HG03432 (cell line): ENCODE measurements around the gene PAK4.
"Not testable (repeated sequence)": the region's sequence is repeated elsewhere in the genome, so short reads cannot be mapped to it uniquely, and the experiment has no call there.

Experiments used
- ATAC-seq: cut with Tn5 transposase; IDR thresholded peaks from one replicate; pipeline ENCODE4 v1.9.1; 2021; ENCODE audit warnings: mild to moderate bottlenecking, moderate library complexity; ENCODE audit not compliant: unreplicated experiment

Gene PAK4

DNA sequence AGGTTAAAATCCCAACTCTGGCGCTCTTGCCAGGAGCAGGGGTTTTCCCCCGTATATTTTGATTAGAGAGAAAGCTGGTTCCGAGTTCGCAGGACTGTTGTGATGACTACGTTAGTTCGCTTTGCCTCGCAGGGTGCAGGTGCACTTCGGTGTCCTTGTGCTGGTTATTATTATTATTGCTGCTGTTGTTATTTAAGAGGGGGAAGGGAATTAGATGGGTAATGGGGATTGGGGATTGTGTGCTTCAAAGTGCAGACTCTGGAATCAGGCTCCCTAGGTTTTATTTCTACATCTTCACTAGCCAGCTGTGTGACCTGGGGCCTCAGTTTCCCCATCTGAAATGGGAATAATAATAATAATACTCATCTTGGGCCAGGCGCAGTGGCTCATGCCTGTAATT, 26.2 kb upstream of the PAK4 start:
- ATAC-seq = no peak

DNA sequence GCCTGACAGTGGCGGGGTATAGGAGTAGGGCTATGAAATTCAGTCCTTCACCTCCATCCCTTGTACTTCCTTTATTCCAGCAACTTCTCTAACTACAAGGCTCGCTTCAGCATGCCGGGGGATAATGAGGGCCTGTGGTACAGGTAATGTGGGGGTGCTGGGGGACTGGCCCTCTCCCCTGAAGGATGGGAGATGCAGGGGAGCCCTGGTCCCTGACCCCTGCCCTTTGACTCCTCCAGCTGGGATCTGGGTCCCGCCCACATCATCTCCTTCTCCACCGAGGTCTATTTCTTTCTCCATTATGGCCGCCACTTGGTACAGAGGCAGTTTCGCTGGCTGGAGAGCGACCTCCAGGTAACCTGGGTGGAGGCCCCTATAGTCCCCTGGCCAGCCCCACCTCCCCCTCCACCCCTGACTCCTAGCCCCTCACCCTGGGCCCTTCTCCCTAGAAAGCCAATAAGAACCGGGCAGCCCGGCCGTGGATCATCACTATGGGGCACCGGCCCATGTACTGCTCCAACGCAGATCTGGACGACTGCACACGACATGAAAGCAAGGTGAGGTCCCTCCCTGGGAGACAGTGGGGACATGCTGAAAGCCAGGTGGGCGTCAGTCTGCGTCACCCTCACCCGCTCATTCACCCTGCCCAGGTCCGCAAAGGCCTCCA, 25.0 kb upstream of the PAK4 start:
- ATAC-seq = no peak

DNA sequence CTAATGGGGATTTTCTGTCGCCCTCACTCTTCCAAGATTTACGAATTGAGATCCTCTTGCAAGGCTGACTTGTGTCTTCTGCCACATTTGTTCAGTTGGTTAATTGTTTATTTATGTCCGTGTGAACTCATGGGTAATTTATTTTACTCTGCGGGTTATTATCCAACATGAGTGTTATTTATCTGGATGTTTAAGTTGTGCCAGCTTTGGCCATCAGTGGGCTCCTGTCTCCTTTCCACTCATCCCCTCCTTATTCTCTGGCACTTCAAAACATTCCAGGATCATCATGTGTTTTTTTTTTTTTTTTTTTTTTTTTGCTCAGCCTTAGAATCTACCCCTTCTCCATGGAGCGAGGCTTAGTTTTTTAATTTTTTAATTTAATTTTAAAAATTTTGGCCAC, 22.4 kb upstream of the PAK4 start:
- ATAC-seq = no peak

DNA sequence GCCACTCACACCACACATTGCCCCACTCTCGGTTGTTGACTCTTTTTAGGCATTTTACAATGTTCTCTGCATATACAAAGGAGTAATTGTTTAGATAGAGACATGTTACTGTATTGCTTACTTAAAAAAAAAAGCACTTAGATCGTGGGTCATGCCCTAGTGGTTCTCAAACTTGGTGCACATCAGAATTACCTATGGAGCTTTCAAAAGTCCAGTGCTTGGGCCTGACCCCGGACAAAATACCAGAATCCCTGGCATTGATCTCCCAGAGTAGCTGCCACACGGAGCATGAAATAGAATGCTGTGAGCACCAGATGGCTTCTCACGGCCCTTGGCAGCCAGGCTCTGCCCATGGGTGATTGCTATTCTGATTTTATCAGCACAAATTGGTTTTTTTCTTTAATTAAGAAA, 21.4 kb upstream of the PAK4 start:
- ATAC-seq = no peak

DNA sequence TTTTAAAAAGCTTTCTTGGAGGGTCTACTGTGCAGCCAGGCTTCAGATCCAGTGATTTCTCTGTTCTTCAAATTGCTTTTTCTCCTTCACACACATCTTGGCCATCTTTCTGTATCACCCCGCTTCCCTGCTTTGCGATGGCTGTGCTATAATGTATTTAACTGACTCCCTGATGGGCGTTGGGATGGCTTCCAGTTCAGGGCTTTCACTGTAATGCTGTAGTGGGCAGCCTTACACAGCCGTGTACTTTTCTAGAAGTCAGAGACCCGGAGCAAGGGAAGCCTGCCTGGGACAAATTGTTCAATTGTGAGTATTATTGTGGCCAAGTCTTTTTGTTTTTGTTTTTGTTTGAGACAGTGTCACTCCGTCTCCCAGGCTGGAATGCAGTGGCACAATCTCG, 19.4 kb upstream of the PAK4 start:
- no peak for ATAC-seq

DNA sequence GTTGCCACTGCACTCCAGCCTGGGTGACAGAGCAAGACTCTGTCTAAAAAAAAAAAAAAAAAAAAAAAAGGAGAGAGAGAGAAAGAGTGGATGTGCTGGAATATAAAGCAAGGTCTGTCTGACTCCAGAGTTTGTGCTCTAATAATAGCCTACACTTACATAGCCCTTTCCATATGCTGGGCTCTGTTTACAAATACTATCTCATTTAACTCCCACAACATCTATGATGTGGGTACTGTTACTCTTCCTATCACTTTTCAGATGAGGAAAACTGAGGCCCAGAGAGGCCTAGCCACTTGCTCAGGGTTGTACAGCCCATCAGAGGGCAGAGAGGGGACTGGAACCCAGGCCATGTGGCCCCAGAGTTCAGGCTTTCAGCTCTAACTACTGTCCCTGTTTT, 15.9 kb upstream of the PAK4 start:
- no peak for ATAC-seq

DNA sequence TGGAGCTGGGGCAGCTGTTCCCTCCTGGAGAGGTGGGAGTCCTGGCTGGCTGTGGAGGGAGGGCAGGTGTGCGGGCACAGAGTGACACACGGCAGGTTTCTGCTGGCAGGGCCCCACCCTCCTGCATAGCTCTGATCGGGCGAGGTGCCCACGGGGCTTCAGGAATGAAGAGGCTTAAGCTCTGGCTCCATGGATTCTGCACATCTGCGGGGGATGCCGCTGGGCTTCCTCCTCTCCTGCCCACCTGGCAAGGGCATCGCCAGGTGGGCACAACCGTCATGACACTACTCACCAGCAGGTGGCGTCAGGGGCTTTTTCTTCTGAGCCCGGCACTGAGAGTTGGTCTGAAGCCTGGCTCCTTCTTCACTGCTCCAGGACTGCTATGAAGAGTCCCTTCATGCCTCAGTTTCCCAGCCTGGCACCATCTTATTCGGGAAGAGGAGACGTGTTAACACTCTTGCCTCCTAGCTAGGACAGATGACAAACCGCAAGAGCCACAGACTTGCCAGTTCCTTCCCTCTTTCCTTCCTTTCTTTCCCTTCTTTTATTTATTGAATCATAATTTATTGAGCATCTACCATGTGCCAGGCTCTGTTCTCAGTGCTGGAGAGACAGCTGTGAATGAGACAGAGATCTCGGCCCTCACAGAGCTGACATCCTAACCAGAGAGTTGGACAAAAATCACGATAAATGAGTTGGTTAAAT, 15.2 kb upstream of the PAK4 start:
- no peak for ATAC-seq

DNA sequence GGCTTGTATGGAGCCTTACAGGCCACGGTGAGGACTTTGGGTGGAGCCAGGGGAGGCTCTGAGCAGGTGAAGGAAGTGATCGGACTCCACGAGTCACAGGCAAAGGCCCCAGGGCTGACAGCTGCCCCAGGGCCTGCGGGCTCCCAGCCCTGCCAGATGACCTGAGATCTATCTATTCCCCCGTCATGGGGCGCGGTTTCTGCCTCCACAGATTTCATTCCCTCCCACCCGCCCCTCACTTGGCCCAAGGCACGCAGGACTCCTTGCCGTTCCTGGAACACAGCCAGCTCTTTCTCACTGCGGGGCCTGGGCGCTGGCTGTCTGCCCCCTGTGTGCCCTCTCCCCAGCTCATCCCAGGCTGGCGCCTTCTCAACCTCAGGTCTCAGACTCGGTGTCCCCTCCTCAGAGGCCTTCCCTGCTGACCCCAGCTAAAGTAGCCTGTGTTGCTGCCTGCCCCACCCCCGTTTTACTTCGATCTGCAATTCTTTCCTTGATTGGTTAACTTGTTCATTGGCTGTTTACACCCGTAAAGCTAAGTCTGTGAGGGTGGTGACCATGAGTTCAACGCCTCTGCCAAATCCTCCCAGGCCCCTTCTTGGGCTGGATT, 13.9 kb upstream of the PAK4 start:
- no peak for ATAC-seq

DNA sequence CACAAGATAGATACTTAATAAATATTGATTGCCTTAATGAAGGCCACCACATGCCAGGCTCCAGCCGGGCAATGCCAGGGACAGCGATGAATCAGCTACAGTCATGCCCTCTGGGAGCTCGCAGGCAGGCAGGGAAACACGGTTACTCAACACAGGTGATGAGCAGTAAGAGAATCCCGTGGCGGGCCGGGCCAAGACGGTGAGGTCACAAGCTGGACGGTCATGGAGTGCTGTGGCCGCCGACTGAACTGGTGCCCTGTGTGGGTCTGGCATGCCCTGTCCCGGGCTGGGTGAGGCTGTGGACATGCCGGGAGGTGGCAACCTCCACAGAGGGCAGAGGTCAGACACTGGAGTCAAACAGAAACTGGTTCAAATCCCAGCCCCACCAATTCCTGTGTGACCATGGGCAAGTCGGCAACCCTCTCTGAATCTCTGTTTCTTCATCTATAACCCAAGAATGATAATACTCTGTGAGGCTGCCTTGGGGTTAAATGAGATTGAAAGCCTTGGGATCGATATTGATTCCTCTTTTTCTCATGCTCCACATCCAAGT, 13.2 kb upstream of the PAK4 start:
- ATAC-seq = no peak

DNA sequence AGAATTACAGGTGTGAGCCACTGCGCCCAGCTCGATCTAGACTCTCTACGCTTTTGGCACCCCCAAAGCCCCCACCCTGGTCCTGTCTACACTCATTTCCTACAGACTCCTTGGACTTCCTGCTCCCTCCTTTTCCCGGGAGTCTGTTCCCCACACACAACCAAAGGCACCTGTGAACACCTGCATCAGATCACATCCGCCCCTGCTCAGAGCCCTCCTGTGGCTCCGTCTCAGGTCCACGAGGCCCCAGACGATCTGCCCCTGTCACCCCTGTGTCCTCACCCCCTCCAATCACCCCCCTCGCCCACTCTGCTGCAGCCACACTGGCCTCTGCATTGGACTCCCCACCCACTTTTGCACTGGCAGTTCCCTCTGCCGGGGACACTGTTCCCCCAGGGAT, 12.4 kb upstream of the PAK4 start:
- no peak for ATAC-seq

DNA sequence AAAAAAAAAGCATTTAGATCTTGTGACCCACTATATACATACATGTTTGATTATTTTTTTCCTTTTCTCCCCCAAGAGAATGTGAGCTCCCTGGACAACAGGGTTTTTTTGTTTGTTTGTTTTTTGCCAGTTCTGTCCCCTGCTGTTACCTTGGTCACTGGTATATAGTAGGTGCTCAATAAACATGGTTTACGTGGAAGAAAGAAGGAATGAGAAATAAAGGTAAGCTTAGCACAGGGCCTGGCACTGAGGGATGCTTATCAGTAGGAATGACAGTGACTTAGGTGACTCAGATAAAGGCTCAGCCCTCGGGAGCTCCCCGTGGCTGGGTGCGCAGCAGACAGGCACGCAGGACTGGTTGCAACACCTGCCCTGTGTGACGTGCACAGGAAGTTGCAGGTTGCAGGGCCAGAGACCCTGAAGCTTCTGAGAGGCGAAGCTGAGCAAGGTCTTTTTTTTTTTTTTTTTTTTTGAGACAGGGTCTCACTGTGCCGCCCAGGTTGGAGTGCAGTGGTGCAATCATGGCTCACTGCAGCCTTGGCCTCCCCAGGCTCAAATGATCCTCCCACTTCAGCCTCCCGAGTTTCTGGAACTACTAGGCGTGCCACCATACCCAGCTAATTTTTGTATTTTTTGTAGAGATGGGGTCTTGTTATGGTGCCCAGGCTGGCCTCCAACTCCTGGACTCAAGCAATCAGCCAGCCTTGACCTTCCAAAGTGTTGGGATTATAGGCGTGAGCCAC, 10.3 kb upstream of the PAK4 start:
- ATAC-seq = no peak

DNA sequence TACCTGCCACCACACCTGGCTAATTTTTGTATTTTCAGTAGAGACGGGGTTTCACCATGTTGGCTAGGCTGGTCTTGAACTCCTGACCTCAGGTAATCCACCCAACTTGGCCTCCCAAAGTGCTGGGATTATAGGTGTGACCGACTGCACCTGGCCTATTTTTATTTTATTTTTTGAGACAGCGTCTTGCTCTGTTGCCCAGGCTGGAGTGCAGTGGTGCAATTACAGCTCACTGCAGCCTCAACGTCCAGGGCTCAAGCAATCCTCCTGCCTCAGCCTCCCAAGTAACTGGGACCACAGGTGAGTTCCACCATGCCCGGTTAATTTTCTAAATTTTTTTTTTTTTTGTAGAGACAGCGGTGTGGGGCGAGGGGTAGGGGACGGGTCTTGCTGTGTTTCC, 8.6 kb upstream of the PAK4 start:
- not testable (repeated sequence) for ATAC-seq

DNA sequence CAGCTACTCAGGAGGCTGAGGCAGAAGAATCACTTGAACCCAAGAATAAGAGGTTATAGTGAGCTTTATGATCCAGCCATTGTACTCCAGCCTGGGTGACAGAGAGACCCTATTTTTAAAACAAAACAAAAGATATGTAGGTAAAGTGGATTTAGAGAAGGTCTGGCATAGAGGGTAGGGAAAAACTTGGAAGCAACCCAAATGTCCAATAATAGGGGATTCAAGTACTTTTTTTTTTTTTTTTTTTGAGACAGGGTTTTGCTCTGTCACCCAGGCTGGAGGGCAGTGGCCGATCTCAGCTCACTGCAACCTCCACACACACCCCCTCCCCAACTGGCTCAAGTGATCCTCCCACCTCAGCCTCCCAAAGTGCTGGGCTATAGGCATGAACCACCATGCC, 5.8 kb upstream of the PAK4 start:
- no peak for ATAC-seq

DNA sequence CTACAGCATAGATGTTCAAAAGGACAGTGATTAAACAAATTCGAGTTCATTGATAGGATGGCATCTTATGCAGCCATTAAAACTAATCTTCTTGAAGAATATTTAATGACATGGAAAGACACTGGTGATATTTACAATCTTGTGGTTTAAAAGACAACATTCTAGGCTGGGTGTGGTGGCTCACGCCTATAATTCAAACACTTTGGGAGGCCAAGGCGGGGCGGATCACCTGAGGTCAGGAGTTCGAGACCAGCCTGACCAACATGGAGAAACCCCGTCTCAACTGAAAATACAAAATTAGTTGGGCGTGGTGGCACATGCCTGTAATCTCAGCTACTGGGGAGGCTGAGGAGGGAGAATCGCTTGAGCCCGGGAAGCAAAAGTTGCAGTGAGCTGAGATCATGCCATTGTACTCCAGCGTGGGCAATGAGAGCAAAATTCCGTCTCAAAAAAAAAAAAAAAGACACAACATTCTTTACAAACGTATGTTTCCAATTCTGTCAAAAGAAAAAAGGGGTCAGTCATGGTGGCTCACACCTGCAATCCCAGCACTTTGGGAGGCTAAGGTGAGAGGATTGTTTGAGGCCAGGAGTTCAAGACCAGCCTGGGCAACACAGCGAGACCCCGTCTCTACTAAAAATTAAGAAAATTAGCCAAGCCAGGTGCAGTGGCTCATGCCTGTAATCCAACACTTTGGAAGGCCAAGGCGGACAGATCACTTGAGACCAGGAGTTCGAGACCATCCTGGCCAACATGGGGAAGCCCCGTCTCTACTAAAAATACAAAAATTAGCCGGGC, 2.5 kb upstream of the PAK4 start:
- no peak for ATAC-seq

DNA sequence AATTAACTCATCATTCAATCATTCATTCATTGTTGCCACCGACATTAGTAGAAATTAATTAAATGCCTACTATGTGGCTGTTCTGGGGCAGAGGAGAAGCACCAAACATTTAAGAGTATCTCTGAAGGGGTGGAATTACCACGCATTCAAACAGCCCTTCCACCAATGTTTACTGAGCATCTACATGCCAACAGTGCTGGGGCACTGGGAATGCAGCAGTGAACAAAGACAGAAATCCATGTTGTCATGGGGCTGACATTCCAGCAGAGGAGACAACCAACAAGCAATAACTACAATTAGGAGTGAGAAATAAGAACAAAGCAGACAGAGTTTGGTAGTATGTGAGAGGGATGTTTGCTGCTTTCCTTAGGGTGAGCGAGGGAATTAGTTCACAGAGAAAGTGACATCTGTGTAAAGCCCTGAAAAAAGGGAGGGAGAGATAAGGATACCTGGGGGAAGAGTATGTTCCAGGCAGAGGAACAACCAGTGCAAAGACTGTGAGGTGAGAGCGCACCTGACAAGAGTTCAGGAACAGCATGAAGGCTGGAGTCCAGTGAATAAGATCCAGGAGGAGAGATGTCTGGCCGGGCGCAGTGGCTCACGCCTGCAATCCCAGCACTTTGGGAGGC, 1.3 kb upstream of the PAK4 start:
- no peak for ATAC-seq

DNA sequence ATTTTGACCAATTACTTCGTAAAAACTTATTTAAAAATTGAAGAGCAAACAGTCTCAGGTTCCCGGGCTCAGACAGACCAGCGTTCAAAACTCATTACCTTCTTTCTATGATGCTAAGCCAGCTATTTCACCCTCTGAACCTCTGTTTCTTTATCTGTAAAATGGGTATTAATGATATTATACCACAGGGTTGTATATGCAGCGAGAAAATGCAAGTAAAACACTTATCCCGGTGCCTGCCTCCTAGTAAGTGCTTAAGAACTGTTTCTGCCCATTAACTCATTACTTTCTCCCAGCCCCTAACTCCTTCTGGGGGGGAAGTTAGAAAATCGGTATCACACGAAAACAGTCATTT, 410 bp upstream of the PAK4 start:
- ATAC-seq = no peak

DNA sequence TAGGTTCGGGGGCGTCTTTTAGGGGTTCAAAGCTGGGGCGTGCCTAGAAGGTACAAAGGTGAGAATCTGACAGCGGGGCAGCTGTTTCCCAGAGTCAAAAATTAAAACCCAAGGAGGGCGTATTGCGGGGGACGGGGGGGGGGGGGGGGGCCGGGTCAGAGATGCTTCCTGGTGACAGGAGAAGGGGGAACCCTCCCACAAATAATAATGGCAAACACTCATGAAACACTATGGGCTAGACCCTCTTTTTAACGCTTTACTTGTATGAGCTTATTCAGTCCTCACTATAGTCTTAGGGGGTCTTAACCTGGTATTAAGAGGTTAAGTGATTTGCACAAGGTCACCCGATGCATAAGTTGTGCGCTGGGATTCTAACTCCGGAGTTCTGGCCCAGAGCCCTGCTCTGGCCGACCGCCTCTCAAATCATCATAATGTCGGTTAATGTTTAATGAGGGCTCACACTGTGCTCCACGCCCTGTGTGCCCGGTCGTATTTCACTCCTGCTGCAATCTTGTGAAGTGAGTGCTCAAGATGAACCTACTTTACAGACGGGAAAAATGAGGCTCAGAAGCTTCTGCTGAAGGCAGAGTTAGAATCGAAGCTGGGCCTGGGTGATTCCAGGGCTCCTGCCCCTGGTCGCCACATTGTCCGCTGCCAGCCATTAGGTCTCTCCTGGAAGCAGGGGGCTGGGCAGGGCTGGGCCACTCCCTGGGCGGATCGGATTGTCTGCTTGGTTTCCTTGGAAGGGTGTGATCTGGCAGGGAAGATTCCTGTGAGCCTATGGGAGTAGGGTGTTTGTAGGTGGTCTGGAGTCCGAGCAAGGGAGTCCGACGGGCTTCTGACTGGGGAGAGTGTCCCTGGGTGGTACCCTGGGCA, 964 bp downstream of the PAK4 start:
- no peak for ATAC-seq

DNA sequence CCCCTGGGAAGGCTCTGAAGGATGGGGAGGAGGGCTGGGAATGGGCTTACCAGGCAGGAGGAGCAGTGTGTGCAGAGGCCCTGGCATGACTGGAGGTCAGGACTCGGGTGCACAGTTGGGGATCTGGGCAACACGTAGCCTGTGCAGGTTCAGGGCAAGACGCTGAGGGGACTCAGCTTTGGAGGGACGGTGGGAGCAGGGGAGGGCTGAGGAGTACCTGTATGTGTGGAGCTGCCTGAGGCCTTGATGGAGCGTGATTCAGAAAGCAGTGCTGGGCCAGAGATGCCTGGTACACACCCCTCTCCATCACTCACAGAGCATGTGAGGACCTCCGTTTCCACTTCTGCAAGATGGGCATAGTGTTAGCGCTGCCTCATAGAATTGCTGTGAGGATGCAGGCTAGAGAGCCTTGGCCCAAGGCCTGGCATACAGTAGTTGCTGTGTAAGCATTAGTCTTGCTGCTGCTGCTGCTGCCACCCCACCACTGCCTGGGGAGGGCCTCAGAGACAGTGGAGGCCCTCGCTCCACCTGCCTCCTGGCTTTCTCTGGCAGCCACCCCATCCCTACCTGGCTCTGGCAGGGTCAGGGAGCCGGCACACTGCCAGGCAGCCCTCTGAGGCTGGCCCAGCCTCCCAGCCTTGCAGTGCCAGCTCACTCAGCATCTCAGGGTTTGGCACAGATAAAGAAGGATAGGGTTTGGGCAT, 2.4 kb downstream of the PAK4 start:
- no peak for ATAC-seq
